ENCODE data around the gene CIDEC.

DNA sequence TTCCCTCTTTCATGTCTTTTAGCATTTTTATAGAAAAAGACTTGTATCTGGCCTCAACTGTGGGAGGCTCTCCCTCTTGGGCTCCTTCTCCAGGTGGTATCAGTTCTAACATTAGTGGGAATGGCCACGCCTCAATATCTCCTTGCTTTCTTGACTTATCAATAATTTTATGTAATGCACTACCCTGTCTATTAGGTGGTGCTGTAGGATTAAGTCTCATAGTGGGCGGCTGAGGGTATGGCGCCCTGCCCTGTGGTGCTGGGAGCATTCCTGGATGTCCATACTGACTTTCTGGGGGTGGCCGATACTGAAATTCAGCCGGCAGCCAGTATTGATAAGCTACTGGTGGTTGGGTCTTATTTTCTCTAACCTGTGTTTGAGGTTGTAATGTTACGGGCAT, 27.5 kb downstream of the CIDEC start:
- TF ChIP-seq EZH2 (IDR thresholded peaks at IDR 0.05) (no peak), POLR2AphosphoS5 (IDR thresholded peaks at IDR 0.05; ENCODE audit: borderline replicate concordance, low read depth, low read length) (no peak), FOXP2 (optimal IDR thresholded peaks at IDR 0.05; ENCODE audit: control extremely low read depth, extremely low read length, insufficient read depth) (no peak)
